Measurements from ENCODE around the gene PRSS12.

- TF ChIP-seq CTCF (conservative IDR thresholded peaks at IDR 0.05; ENCODE audit: low read depth, low read length) (no peak), EZH2 (IDR thresholded peaks at IDR 0.05; ENCODE audit: borderline replicate concordance, low read depth, low read length, poor library complexity, severe bottlenecking) (no peak)
These were observed 98.4 kb downstream of the PRSS12 start for GRCh38 chr4:118254368-118254767.

All from A673 (cell line).